Fibroblast of the conjunctiva (primary cell): ENCODE measurements around the gene HS3ST5.
"Not testable (repeated sequence)": the region's sequence is repeated elsewhere in the genome, so short reads cannot be mapped to it uniquely, and the experiment has no call there.

Experiments
- DNase-seq: peaks from one replicate; pipeline ENCODE4 v3.0.0-alpha.2; 2010; ENCODE audit warnings: low read depth

Gene HS3ST5

GRCh38 chr6:114044566-114044965, 298.3 kb downstream of the HS3ST5 start:
- DNase-seq, result not testable (repeated sequence)

GRCh38 chr6:114042267-114043016, 300.4 kb downstream of the HS3ST5 start:
- no peak for DNase-seq

- no peak for DNase-seq
These were observed 302.0 kb downstream of the HS3ST5 start for GRCh38 chr6:114040871-114041270.

GRCh38 chr6:114039841-114040240, 303.0 kb downstream of the HS3ST5 start:
- DNase-seq, result no peak

GRCh38 chr6:114033606-114034005, 309.2 kb downstream of the HS3ST5 start:
- DNase-seq, result no peak

GRCh38 chr6:114032721-114033120, 310.1 kb downstream of the HS3ST5 start:
- no peak for DNase-seq

GRCh38 chr6:114030767-114031166, 312.1 kb downstream of the HS3ST5 start:
- no peak for DNase-seq

- no peak for DNase-seq
These were observed 318.1 kb downstream of the HS3ST5 start for GRCh38 chr6:114024746-114025145.

- DNase-seq, result no peak
These were observed 322.6 kb downstream of the HS3ST5 start for GRCh38 chr6:114020196-114020595.

- DNase-seq, result not testable (repeated sequence)
These were observed 325.7 kb downstream of the HS3ST5 start for GRCh38 chr6:114017146-114017545.

- DNase-seq, result not testable (repeated sequence)
These were observed 328.7 kb downstream of the HS3ST5 start for GRCh38 chr6:114014106-114014505.

- not testable (repeated sequence) for DNase-seq
These were observed 331.3 kb downstream of the HS3ST5 start for GRCh38 chr6:114011486-114011885.

- no peak for DNase-seq
These were observed 332.3 kb downstream of the HS3ST5 start for GRCh38 chr6:114010540-114010939.

- DNase-seq, result no peak
These were observed 333.6 kb downstream of the HS3ST5 start for GRCh38 chr6:114009192-114009591.

- no peak for DNase-seq
These were observed 334.5 kb downstream of the HS3ST5 start for GRCh38 chr6:114008331-114008730.

GRCh38 chr6:114007516-114007915, 335.3 kb downstream of the HS3ST5 start:
- no peak for DNase-seq
